GM10248 (cell line): ENCODE measurements around the gene STX16.

Experiments used
- CTCF ChIA-PET: fragments of 300-600 bp; sonication (Branson Sonifier 250); formaldehyde crosslinking; extraction: SDS; loops from one replicate; lab custom pipeline; 2021; ENCODE audit warnings: antibody characterized with exemption; lab: Yijun Ruan, JAX
- POLR2A ChIA-PET: fragments of 350-650 bp; sonication (Branson Sonifier 250); formaldehyde crosslinking; extraction: SDS; loops from one replicate; lab custom pipeline; 2020; ENCODE audit warnings: antibody characterized with exemption; lab: Yijun Ruan, JAX
- DNase-seq: peaks from one replicate; pipeline ENCODE4 v3.0.0; 2012; ENCODE audit errors: extremely low spot score
- TF ChIP-seq, protein P1 (sequence below): IDR thresholded peaks from 2 replicates; pipeline ENCODE4 v1.5.1; 2012; ENCODE audit warnings: mild to moderate bottlenecking, low read depth; ENCODE audit errors: extremely low read depth, missing control alignments, control extremely low read depth

STX16 gene

DNA sequence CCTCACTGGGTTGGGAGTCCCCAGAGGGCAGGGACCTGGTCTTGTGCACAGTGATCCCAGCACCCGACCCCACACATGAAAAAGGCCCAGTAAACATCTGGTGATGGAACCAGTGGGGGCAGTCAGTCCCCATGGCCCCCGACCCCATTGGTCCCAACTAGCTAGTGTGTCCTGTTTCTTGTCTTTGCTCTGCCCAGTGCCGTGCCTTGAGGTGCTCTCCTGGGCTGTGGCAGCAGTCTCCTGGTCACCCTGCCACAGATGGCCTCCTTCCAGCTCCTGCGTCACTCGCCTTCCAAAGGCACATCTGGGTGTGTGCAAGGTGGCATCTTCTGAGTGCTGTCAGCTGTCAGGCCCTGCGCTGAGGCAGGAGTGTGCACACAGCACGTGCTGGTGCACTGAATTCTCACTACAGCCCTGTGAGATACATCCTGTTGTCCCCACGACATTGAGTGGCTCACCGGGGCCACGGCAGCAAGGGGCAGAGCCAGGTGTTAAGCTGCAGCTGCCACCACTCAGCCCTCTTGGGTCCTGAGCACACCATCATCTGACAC lies 45.4 kb downstream of the STX16 start:
- ChIA-PET POLR2A (no interaction called here), CTCF (interaction anchor here (1.4 kb wide), 1 partner anchor 11 kb away, joined by 3 read pairs; no protein-coding TSS in a partner anchor)
- no peak for DNase-seq
- TF ChIP-seq, protein P1, sequence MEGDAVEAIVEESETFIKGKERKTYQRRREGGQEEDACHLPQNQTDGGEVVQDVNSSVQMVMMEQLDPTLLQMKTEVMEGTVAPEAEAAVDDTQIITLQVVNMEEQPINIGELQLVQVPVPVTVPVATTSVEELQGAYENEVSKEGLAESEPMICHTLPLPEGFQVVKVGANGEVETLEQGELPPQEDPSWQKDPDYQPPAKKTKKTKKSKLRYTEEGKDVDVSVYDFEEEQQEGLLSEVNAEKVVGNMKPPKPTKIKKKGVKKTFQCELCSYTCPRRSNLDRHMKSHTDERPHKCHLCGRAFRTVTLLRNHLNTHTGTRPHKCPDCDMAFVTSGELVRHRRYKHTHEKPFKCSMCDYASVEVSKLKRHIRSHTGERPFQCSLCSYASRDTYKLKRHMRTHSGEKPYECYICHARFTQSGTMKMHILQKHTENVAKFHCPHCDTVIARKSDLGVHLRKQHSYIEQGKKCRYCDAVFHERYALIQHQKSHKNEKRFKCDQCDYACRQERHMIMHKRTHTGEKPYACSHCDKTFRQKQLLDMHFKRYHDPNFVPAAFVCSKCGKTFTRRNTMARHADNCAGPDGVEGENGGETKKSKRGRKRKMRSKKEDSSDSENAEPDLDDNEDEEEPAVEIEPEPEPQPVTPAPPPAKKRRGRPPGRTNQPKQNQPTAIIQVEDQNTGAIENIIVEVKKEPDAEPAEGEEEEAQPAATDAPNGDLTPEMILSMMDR = no peak

DNA sequence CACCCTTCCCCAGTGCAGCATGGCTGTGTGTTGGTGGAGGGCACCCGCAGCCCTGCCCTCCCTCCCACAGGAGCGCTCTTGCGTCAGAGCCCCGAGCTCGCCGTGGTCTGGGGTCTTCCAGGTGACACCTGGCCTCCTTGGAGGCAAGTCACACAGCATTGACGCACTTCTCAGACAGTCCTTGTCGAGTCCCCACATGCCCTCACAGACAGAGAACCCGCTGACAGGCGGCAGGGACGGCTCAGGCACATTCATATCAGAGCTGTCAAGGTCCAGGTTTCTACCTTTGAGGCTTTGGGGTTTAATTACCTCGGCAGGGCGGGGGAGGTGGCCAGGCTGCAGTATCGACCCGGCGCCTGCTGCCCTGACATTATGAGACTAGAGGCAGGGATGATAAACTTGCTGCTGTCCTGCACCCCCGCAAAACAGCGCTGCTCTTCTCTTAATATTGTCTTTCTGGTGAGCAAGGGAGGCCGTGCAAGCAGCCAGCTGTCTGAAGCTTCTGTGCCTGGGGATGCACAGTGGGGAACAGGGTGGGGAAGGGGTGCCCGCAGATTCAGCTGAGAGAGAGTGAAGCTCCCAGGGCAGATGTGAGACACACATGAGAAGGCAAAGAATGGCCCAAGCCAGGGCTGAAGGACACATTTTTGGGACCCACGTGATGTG lies 46.3 kb downstream of the STX16 start:
- ChIA-PET CTCF (interaction anchor here (1.4 kb wide), 1 partner anchor 12 kb away, joined by 3 read pairs; no protein-coding TSS in a partner anchor), POLR2A (no interaction called here)
- TF ChIP-seq, protein P1 = no peak
- no peak for DNase-seq

DNA sequence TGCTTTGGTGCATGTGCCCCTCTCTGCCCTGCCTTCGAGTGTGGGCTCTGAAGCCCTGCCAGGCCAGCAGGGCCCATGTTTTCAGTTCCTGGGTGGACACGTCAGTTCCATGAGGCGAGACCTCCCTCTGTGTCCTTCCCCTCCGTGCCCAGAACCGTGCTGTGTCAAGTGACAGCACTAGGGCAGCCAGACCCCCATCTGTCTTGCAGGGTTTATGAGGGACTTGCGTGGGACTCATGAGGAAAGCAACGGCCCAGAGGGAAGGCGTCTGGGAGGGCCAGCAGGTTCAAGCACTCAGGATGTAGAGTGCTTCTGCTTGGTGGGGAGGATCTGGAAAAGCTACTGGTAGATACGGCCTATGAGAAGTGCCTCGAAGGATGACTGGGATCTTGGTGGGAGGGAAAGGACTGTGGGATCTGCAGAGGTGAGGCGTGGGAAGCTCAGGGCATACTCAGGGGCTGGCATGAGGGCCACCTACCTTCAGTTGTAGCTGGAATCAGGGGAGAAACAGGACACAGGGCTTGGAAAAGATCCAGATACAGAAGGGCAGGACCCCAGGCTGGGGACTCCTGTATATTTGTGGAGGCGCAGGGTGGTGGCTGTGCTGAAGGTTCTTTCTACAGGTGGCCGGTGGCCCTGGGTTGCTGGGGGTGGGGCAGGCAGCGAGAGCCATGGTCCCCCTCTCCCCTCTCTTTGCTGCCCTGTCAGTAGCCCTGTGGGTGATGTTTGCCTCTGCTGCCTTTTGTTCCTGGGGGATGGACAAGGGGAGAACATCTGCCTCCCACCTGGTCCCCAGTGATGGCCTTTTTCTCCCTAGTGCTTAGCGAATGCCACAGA lies 47.0 kb downstream of the STX16 start:
- TF ChIP-seq, protein P1 = no peak
- ChIA-PET POLR2A (no interaction called here), CTCF (no interaction called here)
- DNase-seq = no peak

DNA sequence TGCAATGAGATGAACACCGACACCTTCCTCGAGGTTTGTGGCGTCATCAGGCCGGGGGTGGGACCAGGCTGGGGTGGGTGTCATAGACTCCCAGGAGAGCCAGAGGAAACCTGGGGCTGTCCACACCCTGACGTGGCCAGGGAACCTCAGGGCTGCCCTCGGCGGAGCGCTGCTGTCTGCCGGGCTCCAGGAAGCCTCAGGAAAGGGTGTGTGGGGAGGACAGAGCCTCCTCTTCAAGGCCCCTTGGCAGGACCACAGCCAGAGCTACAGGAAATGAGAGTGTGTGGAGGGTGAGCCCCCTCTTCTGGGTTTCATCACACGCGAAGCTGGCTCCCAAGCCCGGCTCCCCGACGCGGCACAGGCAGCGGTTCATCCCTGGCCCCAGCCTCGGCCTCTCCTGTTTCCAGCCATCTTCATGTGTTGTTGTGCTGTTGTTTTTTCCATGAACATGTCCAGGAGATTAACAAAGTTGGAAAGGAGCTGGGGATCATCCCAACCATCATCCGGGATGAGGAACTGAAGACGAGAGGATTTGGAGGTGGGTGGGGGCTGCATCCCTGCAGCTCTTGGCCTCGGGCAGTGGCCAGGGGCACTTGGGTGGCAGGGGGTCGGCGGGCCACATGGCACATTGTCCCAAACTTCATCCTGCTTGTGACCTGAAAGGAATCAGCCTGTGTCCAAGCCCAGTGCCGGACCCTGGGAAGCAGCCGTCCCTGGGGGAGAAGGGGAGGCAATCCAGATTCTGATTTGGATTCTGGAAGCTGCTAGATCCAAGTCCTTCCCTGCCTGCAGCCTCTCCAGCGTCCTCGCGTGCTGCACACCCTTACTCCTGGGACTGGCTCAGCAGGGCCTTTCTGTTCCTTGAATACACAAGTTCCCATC lies 47.9 kb downstream of the STX16 start:
- ChIA-PET CTCF (no interaction called here), POLR2A (no interaction called here)
- TF ChIP-seq, protein P1 = no peak
- DNase-seq = no peak

DNA sequence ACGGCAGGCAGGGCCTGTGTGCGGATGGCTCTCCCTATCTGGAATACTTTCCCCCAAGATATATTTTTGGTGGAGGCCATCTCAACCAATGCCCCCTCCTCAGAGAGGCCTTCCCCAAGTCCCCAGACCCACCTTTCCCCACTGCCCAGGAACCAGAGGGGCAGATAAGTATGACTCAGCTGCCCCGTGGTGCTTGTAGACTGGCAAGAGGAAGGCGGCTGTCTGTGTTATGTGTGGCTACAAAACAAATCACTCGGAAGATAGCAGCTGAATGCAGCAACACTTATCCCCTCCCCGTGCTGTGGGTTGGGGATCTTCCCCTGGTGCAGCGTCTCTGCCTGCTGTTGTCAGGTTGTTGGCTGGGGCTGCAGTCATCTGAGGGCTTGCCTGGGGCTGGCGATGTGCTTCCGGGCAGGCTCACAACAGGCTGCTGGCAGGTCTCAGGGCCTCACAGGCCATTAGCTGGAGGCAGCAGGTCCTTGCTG lies 48.6 kb downstream of the STX16 start:
- no peak for DNase-seq
- TF ChIP-seq, protein P1 = no peak
- POLR2A ChIA-PET = no interaction called here
- CTCF ChIA-PET = no interaction called here
